GM18520 (cell line): ENCODE measurements around the gene KBTBD13.

Experiments
- ATAC-seq: cut with Tn5 transposase; IDR thresholded peaks from one replicate; pipeline ENCODE4 v1.9.1; 2021; ENCODE audit not compliant: unreplicated experiment

The KBTBD13 gene

DNA sequence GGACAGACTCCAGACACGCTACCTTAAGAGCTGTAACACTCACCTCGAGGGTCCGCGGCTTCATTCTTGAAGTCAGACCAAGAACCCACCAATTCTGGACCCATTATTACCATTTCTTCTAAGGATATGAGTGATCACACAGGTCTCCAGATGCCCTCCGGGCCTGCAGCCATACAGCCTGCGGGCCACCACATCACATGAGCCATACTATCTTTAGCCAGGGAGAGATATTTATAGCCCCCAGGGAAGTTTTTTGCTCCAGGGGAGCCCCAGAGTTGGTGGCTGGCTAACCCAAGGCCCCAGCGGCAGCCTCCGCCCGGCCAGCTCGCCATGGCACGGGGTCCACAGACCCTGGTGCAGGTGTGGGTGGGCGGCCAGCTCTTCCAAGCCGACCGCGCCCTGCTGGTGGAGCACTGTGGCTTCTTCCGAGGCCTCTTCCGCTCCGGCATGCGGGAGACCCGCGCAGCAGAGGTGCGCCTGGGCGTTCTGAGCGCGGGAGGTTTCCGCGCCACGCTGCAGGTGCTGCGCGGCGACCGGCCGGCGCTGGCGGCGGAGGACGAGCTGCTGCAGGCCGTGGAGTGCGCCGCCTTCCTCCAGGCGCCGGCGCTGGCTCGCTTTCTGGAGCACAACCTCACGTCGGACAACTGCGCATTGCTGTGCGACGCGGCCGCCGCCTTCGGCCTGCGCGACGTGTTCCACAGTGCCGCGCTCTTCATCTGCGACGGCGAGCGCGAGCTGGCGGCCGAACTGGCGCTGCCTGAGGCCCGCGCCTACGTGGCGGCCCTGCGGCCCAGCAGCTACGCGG is at the start of gene KBTBD13:
TSS of gene KBTBD13 (plus strand) at position 261 of the 805 bp plus-strand sequence. CDS start at position 331, 70 bp downstream.
- ATAC-seq: no peak

DNA sequence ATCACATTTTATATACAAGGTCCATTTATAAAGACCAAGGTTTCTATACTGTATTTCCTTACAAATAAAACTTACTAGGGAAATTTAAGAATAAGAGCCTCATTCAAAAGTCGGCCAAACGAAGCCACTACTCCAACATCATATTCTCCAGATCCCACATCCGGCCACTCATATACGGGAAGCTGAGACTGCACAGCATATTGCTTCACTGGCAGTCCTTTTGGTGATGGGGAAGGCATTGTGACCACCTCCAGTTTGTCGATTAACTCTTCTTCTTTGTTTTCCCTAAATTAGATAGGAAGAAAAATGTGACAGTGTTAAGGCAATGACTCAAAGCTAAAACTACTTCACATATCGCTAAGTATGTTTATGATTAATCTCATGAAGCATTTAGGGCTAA is 49.8 kb upstream of the KBTBD13 start:
- ATAC-seq: no peak

DNA sequence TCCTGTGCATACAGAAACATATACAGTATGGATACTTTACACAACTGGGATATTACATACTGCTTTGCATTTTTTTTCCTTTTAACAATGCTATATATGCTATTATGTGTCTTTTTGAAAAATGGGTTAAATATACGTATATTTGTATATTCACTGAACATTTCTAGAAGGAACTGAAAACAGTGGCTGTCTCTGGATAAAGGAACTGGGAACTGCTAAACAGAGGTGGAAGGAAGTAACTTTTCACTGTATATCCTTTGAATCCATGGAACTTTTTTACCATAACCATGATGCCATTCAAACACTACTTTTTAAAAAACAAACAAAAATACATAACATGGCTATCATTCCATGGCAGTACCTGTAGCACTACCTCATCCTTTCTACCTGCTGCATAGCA is 49.0 kb upstream of the KBTBD13 start:
- ATAC-seq: no peak

DNA sequence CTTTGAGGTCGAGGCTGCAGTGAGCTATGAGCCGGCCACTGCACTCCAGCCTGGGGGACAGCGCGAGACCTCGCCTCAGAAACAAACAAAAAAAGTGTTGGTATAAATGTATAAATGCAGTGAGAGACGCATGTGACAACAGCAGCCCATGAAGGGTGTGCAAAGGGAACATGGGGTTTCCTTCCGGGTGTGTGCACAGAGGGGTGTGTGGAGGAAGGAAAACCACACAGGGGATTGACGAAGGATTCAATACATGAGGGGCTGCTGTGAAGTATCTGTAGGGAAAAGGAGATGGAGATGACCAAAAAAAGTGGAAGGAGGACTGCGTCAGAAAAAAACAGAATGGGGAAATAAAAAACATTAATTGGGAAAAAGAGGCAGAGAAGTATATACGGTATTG is 48.2 kb upstream of the KBTBD13 start:
- ATAC-seq: no peak

DNA sequence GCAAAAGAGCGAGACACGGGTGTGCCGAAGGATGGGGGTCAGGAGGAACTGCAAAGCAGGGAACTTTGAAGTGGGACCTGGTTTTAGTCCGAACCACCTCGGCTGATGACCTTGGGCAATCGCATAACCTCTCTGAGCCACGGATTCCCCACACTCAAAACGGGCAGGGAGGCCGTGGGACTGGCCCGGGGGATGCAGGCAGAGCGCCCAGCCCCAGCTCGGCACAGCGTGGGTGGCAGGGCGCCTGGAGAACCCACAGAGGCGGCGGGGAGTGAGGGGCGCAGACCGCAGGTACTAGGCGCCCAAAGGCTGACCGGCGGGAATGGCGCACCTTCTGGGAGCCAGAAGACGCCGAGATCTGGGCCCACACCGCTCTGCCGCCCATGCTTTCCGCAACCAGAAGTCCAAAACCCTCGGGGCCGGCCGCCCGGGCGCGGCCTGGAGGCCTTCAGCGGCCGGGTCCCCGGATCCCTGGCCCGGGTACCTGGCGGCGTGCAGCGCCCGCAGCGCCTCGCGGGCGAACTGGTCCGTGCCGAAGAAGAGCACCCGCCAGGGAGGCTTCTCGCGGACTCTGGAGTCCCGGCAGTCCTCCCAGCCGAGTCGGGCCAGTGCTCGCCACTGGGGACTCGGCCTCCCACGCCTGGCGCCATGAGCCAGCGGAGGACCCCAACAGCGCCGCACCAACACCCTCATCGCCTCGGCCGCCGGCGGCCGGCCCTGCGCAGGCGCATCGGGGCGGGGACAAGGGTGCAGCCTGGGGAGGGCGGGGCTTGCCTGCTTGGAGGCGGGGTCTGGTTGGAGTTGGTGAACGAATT is 47.4 kb upstream of the KBTBD13 start, which contains the start of gene MTFMT:
TSS of gene MTFMT (minus strand) at position 719 of the 815 bp plus-strand sequence. CDS start at position 693, 26 bp downstream.
- ATAC-seq: peak; percentile 63

DNA sequence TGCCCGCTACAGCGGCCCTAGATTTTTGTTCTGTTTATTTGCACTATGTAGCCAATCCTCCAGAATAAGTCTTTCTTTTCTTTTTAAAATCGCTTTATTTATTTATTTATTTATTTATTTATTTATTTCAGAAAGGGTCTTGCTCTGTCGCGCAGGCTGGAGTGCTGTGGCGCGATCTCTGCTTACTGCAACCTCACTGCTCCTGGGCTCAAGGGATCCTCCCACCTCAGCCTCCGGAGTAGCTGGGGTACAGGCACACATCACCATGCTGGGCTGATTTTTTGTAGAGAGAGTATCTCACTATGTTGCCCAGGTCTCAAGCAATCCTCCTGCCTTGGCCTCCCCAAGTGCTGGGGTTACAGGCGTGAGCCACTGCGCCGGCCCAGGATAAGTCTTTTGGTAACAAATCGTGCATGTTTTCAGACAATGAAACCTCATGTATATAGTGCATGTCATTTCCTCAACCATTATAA is 46.8 kb upstream of the KBTBD13 start:
- ATAC-seq: no peak

DNA sequence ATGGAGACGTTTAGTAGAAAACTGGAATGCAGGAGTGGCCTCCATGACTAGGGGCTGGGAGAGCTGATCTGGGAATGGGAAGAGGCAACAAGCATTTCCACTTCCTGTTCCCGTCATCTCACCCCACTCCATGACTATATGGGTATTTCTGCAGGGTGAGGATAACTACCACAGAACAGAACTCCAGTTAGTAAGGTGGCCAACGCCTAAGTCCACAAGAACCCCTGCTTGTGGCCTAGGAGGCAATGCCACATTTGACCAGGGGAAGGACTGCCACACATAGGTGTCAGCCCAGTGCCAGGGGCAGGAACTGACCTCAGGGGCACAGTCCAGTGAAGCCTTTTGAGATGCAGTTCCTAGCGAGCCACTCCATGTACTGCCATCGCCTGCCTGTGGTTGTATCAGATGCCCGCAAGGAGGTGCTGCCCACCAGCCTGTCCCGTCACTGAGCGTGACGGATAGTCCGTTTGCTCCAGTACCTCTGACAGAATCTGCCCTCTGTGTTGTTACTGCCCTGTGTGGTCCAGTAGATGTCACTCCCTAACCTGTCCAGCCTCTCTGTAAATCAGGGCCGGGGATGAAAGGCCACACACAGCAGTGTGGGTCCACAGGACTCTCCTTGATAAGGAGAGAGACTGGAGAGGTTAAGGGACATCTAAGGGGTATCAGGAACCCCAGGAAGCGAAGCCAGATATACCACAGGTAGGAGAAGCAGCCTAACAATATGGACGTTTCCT is 43.6 kb upstream of the KBTBD13 start:
- no peak for ATAC-seq

DNA sequence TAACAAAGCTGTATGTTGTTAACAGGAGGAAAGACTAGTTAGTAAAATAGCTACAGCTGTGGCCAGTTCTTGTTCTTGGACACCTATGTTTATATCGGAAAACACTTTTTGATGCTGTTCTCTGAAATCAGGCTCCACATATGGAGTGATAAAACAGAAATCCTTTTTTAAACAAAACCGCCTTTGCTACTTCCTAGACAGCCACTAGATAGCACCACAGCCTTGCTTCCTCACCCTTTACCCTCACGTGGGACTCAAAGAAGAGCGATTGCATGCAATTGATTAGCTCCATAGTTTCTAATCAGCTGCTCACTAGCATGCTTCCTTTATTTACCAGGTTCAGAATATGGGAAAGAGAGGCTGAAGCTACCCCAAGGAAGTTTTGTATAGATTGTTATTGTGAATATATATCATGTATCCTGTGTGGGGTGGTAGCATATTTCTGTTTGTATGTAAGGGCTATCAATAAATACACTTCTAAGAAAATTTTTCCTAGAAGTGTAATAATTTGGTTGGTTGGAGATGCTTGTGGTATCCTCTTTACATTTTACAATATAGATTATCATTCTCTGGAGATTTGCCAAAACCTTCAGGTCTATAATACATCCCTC is 42.8 kb upstream of the KBTBD13 start:
- no peak for ATAC-seq

DNA sequence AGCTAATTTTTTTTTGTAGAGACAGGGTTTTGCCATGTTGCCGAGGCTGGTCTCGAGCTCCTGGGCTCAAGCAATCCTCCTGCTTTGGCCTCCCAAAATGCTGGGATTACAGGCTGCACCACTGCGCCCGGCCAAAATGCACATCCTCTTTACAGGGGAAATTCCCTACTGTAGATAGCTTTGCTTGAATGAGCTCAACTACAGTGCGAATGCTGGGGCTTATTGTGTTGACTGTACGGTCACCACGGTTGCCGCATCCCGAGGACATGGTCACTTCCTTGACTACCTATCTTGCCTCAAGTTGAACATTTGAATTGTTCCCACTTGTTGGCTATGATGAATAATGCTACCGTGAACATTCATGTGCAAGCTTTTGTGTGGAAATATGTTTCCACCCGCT is 41.8 kb upstream of the KBTBD13 start:
- ATAC-seq: no peak

DNA sequence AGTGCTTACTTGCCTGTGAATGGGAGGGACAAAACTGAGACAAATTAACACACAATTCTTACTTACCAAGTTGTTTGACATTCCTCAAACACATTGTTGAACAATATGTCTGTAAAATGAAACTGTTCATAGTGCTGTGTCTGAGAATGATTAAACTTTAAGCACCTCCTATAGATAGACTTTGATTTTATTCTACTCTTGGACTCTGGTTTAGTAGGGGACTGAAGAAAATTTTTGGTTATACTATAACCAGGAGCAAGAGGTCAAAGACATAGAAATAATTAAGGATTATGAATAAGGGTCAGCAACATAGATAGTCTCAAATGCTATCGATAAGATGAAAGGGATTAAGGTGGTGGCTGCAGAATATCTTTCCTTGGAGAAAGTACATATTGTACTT is 39.2 kb upstream of the KBTBD13 start:
- no peak for ATAC-seq

DNA sequence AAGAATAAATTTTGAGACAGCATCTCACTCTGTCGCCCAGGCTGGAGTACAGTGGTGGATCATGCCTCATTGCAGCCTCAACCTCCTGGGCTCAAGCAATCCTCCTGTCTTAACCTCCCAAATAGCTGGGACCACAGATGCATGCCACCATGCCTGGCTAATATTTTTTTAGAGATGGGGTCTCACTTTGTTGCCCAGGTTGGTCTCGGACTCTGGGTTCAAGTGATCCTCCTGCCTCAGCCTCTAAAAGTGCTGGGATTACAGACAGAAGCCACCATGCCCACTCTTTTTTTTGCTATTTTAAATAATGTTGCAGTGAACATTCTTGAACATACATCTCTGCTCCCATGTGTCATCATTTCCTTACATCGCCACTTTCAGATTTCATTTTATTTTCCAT is 38.1 kb upstream of the KBTBD13 start:
- ATAC-seq: no peak

DNA sequence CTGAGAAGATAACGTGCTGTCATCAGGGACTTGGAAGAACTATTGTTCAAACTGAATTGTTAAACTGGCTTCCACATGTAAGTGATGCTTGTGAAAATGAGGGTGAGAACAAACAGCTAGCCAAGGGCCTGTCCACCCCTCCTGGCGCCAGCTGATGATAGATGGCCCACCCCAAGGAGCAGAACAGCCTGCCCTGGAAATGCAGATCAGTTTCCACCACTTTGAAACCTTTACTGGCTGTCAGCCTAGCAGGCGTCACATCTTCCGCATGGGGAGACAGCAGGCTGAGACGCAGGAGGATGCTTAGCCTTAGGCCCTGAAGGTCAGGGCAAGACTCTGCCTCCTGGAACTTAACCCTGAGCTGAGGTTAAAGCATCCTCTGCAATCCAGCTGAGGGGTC is 37.7 kb upstream of the KBTBD13 start:
- no peak for ATAC-seq

DNA sequence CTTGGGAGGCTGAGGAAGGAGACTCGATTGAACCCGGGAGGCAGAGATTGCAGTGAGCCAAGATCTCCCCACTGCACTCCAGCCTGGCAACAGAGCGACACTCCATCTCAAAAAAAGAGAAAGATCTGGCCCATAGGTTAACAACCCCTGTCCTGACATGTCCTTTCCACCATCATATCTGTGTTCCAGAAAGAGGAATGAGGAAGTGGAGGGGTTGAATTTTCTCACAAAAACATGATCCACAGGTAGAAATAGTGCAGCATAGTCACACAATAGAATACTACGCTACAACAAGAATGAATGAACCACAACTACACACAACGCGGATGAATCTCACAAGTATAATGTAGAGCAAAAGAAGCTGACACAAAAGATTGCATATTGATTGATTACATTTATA is 36.1 kb upstream of the KBTBD13 start:
- no peak for ATAC-seq

DNA sequence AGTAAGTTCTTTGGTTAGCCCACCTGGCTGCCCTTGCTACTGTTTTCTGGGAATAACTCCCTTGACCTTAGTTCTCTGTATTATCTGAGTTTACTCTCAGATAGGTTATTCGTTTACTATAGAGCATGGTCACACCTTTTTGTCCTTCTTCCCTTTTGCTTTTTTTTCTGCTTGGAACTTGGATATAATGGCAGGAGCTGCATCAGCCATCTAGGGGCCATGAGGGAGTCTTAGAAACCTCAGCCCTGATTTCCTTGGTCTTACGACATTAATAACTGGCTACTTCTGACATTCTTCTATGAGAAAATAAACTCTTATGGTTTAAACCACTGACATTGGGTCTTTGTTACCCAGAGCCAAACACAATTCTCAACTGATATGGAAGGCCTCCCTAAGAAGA is 34.8 kb upstream of the KBTBD13 start:
- ATAC-seq: no peak

DNA sequence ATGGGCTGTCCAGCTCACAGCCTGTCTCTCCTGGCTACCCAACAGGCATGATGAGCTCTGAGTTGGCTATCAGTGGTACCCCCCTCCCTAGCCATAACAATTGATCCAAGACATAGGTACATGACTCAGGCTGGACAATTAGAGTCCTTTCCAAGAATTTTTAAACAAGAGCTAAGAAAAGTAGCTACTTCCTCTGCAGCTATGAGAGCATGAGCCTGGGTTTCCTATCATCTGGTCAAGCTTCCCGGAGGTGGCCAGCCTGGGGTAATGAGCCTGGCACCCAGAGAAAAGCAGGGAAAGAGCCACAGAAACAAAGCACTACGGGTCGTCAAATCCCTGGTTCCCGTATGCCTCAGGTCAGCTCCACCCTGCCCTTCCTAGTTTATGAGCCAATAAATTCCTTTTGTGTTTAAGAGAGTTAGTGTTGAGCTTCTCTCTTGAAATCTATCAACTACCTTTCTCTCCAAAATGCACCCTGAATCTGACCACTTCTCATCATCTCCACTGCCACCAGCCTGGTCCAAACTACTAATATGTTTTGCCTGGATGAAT is 33.7 kb upstream of the KBTBD13 start:
- no peak for ATAC-seq

DNA sequence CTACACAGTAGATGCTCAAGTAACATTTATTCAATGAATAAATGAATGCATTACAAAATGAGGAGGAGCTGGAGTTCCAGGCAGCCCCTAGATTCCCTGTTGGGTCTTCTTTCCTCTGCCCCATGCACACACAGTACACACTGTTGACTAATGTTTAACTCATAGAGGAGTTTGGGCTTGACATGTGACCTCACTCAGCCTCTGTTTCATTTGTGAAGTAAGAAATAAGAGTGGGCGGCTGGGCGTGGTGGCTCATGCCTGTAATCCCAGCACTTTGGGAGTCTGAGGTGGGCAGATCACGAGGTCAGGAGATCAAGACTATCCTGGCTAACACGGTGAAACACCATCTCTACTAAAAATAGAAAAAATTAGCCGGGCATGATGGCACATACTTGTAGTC is 32.3 kb upstream of the KBTBD13 start:
- peak; percentile 50 for ATAC-seq

DNA sequence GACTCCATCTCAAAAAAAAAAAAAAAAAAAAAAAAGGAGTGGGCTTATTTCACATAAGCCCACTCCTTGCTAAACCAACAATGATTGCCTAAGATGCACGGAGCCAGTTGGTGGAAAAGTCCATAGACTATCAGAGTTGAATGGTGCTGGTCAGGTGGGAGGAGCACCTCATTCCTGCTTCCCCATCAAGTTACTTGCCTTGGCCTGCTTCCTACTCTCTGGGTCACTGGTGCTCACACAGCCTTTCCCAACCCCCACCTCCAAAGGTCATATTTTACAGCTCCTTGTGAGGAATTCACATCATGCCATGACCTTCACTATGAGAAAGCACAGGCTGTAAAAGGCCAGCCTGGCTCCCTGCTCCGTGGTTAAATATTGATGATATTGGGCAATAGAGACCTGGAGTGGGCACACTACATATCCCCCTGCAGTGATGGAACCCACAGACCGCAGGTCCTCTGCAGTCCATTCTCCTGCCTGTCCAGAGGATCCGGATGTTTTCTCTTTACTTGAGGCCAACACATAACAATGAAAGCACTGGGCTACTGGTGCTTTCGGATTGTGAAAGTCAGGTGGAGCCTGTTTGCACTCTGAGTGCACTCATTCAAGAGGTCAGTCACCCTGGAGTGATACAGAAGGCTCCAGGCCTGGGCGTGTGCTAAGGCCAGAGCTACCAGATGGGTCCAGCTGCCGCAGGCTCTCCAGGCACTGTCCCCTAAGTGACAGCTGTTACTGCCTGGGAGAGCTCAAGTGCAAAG is 31.6 kb upstream of the KBTBD13 start, which contains the start of gene SLC51B:
TSS of gene SLC51B (plus strand) at position 664 of the 758 bp plus-strand sequence. CDS start 4,618 bp downstream, outside the sequence.
- ATAC-seq: no peak

DNA sequence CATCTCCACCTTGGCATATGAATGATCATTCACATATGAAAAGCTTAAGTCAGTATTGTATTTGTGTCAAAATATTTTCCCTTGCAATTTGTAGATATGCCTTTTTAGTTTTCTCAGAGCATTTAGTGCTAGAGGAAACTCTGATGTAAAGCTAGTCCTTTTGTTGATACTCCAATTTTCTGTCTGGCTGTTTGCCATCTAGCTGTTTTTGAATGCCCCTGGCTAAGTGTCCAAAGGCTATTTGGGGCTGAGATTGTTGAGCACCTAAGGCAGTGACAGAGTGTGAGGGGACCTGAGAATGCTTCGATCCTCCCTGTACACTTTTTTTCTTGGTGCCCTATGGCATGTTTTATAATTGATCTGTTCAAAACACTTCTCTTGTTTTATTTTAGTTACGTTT is 28.3 kb upstream of the KBTBD13 start:
- ATAC-seq: no peak

DNA sequence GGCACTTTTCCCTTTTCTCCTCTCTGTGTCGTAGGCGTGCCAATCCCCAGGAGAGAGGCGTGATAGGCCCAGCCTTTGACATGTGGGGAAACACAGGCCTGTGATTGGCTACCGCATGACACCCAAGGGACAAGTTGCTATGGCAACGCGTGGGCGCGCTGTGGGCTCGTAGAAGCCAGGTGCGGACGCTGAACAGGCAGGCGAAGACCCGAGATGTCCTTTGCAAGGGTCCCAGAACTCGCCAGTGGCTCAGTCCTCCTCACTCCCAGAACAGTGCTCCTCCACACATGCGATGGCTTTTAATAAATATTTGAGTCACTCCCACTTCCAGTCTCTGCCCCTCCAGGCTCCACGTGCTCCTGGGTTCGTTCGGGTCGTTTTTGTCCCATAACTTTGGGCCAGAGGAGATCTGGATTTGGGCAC is 27.1 kb upstream of the KBTBD13 start:
- ATAC-seq: peak; percentile 87

DNA sequence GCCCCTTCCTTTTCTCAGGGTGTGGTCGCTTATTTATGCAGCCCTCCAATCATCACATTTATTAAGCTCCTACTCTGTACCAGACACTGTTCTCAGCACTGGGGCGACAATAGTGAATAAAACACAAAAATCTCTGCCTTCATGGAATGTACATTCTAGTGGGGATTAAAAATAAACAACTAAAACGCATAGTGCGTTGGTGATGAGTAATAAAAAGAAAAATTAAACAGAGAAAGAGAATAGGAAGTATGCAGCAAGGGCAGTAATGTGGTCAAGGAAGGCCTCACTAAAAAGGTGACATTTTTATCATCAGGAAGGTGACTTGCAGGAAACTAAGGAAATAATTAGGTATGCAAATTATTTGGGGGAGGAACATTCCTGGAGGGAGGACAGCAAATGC is 26.3 kb upstream of the KBTBD13 start:
- no peak for ATAC-seq
